Measurements from ENCODE around the gene UBE2QL1. TPM values are rescaled to one million over a fixed set of nuclear protein-coding genes. Genes with fewer than 3 reads are reported as not detected.

The UBE2QL1 gene
- total and polyA plus RNA-seq, 2 of the 8 experiments (the other 6 are each of a cell fraction or from before 2014, with no cell fraction given), result 0.43 to 0.65 TPM

DNA sequence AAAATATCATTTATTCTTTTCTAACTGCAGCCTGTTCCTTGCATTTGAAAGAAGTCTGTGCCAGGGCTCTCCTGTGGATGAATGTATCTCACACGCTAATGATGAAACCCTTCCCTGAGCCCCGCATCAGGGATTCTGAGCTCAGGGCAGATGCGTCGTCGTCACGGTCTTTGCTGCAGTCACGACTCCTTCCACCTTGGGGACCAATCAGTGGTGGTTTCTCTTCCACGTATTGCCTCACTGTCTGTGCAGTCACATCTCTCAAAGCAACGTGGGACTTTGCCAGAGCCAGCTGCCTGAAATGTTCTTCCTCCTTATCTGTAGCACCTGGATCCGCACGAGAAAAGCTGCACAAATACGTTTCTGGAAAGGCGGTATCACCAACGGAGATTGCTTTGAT lies 13.9 kb upstream of the UBE2QL1 start:
- FAIRE-seq, result no peak
- H3K56ac ChIP-seq (replicated peaks; ENCODE audit: insufficient read length, low read depth, low read length), result no peak overlapping the region
- CTCF ChIA-PET (ENCODE audit: partially characterized antibody), result interaction anchor here (0.6 to 1.5 kb wide), 18 partner anchors 9 to 551 kb away, joined by 3 to 11 read pairs (median 4); no protein-coding TSS in a partner anchor
- TF ChIP-seq PHF8 (conservative IDR thresholded peaks at IDR 0.05; ENCODE audit: low read depth, low read length) (no peak), NANOG (IDR thresholded peaks at IDR 0.05; ENCODE audit: insufficient read depth, low read depth, low read length, poor library complexity, severe bottlenecking) (no peak), NRF1 (IDR thresholded peaks at IDR 0.05; ENCODE audit: low read depth, low read length) (no peak), SIX5 (IDR thresholded peaks at IDR 0.05; ENCODE audit: low read depth, low read length) (no peak), SAP30 (IDR thresholded peaks at IDR 0.05; ENCODE audit: insufficient read depth, insufficient replicate concordance, low read length) (no peak), MAFK (IDR thresholded peaks at IDR 0.05; ENCODE audit: low read depth, low read length) (no peak), POLR2AphosphoS5 (IDR thresholded peaks at IDR 0.05; ENCODE audit: low read depth, low read length) (no peak), SP1 (IDR thresholded peaks at IDR 0.05; ENCODE audit: low read depth, low read length) (no peak), RNF2 (IDR thresholded peaks at IDR 0.05; ENCODE audit: borderline replicate concordance, low read depth, low read length, missing control alignments, poor library complexity, severe bottlenecking) (no peak)
- TF ChIP-seq, protein P1, sequence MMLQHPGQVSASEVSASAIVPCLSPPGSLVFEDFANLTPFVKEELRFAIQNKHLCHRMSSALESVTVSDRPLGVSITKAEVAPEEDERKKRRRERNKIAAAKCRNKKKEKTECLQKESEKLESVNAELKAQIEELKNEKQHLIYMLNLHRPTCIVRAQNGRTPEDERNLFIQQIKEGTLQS (IDR thresholded peaks at IDR 0.05; ENCODE audit: insufficient read depth, low read depth, low read length), result no peak
- TF ChIP-seq, protein P2, sequence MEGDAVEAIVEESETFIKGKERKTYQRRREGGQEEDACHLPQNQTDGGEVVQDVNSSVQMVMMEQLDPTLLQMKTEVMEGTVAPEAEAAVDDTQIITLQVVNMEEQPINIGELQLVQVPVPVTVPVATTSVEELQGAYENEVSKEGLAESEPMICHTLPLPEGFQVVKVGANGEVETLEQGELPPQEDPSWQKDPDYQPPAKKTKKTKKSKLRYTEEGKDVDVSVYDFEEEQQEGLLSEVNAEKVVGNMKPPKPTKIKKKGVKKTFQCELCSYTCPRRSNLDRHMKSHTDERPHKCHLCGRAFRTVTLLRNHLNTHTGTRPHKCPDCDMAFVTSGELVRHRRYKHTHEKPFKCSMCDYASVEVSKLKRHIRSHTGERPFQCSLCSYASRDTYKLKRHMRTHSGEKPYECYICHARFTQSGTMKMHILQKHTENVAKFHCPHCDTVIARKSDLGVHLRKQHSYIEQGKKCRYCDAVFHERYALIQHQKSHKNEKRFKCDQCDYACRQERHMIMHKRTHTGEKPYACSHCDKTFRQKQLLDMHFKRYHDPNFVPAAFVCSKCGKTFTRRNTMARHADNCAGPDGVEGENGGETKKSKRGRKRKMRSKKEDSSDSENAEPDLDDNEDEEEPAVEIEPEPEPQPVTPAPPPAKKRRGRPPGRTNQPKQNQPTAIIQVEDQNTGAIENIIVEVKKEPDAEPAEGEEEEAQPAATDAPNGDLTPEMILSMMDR (IDR thresholded peaks at IDR 0.05; ENCODE audit: control extremely low read depth in 1 of 3, insufficient read depth in 1 of 3, low read depth in 1 of 3, low read length in 3 of 3), result no peak

More for the DNA sequence above, 13.9 kb upstream of the UBE2QL1 start:
- no peaks in the 10 kb centered on the region for H3K23me2 ChIP-seq (ENCODE audit: low read depth, low read length)
- no peak overlapping the region for H3K18ac ChIP-seq (ENCODE audit: extremely low read depth, low read length)
- no peaks in the 10 kb centered on the region for H3K4me1 ChIP-seq (replicated peaks in 1 of 4; ENCODE audit: control insufficient read depth in 3 of 4, insufficient read depth in 4 of 4, low read length in 3 of 4)
- H3K9me3 ChIP-seq (ENCODE audit: insufficient read depth in 2 of 2, low read depth in 1 of 2, low read length in 1 of 2), result no peaks in the 10 kb centered on the region
- no peak overlapping the region for H2AFZ ChIP-seq (ENCODE audit: low read length)
- no peak overlapping the region for H3K4me3 ChIP-seq (ENCODE audit: extremely low read depth in 1 of 4, insufficient read depth in 2 of 4, low read depth in 3 of 4, low read length in 4 of 4)
- H2BK20ac ChIP-seq (ENCODE audit: low read length), result no peak overlapping the region
- POLR2A ChIA-PET (ENCODE audit: partially characterized antibody), result no interaction called here
- no peak overlapping the region for H3K4ac ChIP-seq (replicated peaks; ENCODE audit: insufficient read length, low read depth, low read length)
- no peak overlapping the region for H3K14ac ChIP-seq (ENCODE audit: insufficient read length)
- H3K4me2 ChIP-seq (ENCODE audit: insufficient read depth in 1 of 2, low read depth in 2 of 2, low read length in 2 of 2), result no peak overlapping the region
- H2AK5ac ChIP-seq (ENCODE audit: low read depth, low read length), result no peak overlapping the region
- no peak overlapping the region for H3K23ac ChIP-seq (ENCODE audit: insufficient read length)
- no peaks in the 10 kb centered on the region for H3K36me3 ChIP-seq (ENCODE audit: control insufficient read depth in 2 of 4, insufficient read depth in 4 of 4, low read length in 3 of 4)
- H2BK15ac ChIP-seq (ENCODE audit: low read length), result no peak overlapping the region
- no peak overlapping the region for H4K91ac ChIP-seq (replicated peaks; ENCODE audit: insufficient read length, low read length)
- H3K27me3 ChIP-seq (replicated peaks in 1 of 4; ENCODE audit: control insufficient read depth in 3 of 4, extremely low read depth in 1 of 4, insufficient read depth in 3 of 4, low read length in 3 of 4), result peaks cover 0 to 2% (median 0%) of the 10 kb centered on the region in 4 experiments; a peak in 2 of 7 replicates
- H3K79me2 ChIP-seq (ENCODE audit: control insufficient read depth in 1 of 2, insufficient read depth in 2 of 2, low read length in 2 of 2), result no peaks in the 10 kb centered on the region
- no peak overlapping the region for H4K5ac ChIP-seq (ENCODE audit: insufficient read length, low read depth, low read length)
- H2BK5ac ChIP-seq (ENCODE audit: low read depth, low read length), result no peak overlapping the region
- H4K20me1 ChIP-seq (replicated peaks in 1 of 2; ENCODE audit: control insufficient read depth in 1 of 2, insufficient read depth in 2 of 2, low read length in 2 of 2), result no peaks in the 10 kb centered on the region
- no peak overlapping the region for H4K8ac ChIP-seq (ENCODE audit: extremely low read depth, insufficient read depth, low read length)
- H3K27ac ChIP-seq (ENCODE audit: low read depth, low read length), result no peak overlapping the region
- H3K9ac ChIP-seq (replicated peaks in 1 of 4; ENCODE audit: extremely low read depth in 1 of 4, low read depth in 3 of 4, low read length in 3 of 4), result no peak overlapping the region
- no peak for DNase-seq (ENCODE audit: low read depth in 1 of 2, low spot score in 2 of 2)
- no peak overlapping the region for H2BK12ac ChIP-seq (ENCODE audit: low read depth, low read length)
- no peaks in the 10 kb centered on the region for H3K79me1 ChIP-seq (ENCODE audit: low read depth, low read length)
- 88% methylated on average over 14 of the region's 14 CpGs; no CpG with 5 or more reads in 1 of the 2 experiments for WGBS, 2 experiments (ENCODE audit: extremely low coverage in 1 of 2, insufficient coverage in 1 of 2, insufficient read length in 1 of 2, insufficient replicate concordance in 2 of 2, low coverage in 1 of 2, low lambda C conversion rate in 2 of 2, missing lambda C conversion rate in 1 of 2)
- H2BK120ac ChIP-seq (replicated peaks; ENCODE audit: low read depth, low read length), result no peak overlapping the region

Measured in H1 (cell line).